ENCODE measurements around the gene EPC2. TPM values are rescaled to one million over a fixed set of nuclear protein-coding genes. Genes with fewer than 3 reads are reported as not detected.
"Not testable (repeated sequence)": the region's sequence is repeated elsewhere in the genome, so short reads cannot be mapped to it uniquely, and the experiment has no call there.

Gene EPC2
- total RNA-seq, 1 donor from 2014 or later, result 40.1 TPM

DNA sequence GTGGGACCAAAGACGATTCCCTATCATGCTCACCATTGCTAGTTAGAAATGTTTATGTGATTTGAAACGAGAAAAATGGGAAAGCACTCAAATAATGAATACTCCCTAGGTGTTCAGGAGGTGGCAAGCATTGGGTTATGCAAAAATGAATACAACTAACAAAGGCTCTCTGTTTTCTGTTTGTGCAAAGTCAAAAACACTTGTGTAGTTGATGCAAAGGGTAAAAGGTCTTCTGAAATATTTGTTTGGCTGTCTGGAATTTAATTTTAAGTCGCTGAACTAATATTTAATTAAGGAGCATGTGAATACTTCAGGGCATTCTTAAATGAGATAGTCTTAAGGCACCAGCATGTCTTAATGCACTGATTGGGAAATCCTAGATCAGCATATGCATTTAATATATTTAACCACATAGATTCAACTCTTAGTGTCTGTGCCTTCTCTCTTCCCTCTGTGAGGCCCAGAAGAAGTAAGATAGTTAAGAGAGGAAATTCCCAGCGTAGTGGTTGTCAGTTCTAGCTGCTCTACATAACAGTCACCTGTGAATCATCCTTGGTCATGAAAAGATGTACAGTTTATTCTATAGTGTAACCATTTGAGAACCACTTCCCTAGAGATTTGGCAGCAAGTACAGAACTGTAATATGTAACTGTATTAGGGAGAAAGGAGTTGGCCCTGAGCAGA lies 111.9 kb downstream of the EPC2 start:
- H3K27ac ChIP-seq, result no peak overlapping the region
- H3K36me3 ChIP-seq, result peaks cover 14% of the 10 kb centered on the region
- no peak for TF ChIP-seq CTCF (IDR thresholded peaks at IDR 0.05)
- no peak for ATAC-seq
- DNase-seq, result no peak
- intact Hi-C loops (cut with DNase I), result no loop called here
- no peaks in the 10 kb centered on the region for H3K27me3 ChIP-seq
- no peak overlapping the region for H3K4me3 ChIP-seq
- H3K4me1 ChIP-seq, result no peaks in the 10 kb centered on the region
- no peaks in the 10 kb centered on the region for H3K9me3 ChIP-seq

DNA sequence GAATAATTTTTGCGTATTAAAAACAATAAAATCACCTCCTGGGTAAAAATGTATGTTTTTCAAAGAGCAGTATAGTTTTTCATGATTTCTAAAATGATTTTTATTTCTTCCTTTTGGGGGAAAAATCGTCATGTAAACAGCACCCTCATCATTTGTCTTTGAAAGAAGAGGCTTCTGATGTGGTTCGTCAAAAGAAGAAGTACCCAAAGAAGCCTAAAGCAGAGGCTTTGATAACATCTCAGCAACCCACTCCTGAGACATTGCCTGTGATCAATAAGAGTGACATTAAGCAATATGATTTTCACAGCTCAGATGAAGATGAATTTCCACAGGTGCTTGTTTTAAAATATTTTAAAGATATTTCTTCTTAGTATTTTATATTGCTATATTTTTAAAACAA lies 120.3 kb downstream of the EPC2 start:
- Histone ChIP-seq H3K4me1 (no peaks in the 10 kb centered on the region), H3K27me3 (no peaks in the 10 kb centered on the region), H3K4me3 (no peak overlapping the region), H3K9me3 (no peaks in the 10 kb centered on the region), H3K36me3 (peaks cover 55% of the 10 kb centered on the region), H3K27ac (no peak overlapping the region)
- intact Hi-C loops (cut with DNase I), result no loop called here
- ATAC-seq (no peak), DNase-seq (no peak)
- TF ChIP-seq CTCF (IDR thresholded peaks at IDR 0.05), result no peak

DNA sequence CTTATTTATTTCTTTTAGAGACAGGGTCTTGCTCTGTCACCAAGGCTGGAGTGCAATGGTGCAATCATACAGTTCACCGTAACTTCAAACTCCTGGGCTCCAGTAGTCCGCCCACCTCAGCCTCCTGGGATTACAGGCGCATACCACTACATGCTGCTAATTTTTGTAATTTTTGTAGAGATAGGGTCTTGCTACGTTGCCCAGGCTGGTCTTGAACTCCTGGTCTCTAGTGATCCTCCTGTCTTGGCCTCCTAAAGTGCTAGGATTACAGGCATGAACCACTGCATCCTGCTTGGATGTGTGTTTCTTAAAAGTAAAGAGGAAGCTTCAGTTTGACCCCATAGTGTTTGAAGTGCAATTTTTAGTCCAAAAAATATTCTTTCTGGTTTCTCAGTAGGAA lies 125.5 kb downstream of the EPC2 start:
- intact Hi-C loops (cut with DNase I), result no loop called here
- Histone ChIP-seq H3K27me3 (no peaks in the 10 kb centered on the region), H3K4me3 (no peak overlapping the region), H3K9me3 (no peaks in the 10 kb centered on the region), H3K36me3 (peaks cover 67% of the 10 kb centered on the region), H3K27ac (no peak overlapping the region), H3K4me1 (no peaks in the 10 kb centered on the region)
- TF ChIP-seq CTCF (IDR thresholded peaks at IDR 0.05), result no peak
- no peak for DNase-seq
- ATAC-seq, result no peak

- Histone ChIP-seq H3K36me3 (peaks cover 48% of the 10 kb centered on the region), H3K4me1 (no peaks in the 10 kb centered on the region), H3K27ac (no peak overlapping the region), H3K9me3 (no peaks in the 10 kb centered on the region), H3K4me3 (no peak overlapping the region), H3K27me3 (no peaks in the 10 kb centered on the region)
- no peak for TF ChIP-seq CTCF (IDR thresholded peaks at IDR 0.05)
- ATAC-seq (no peak), DNase-seq (no peak)
- intact Hi-C loops (cut with DNase I), result no loop called here
Observed at GRCh38 chr2:148781544-148781943, 137.0 kb downstream of the EPC2 start.

DNA sequence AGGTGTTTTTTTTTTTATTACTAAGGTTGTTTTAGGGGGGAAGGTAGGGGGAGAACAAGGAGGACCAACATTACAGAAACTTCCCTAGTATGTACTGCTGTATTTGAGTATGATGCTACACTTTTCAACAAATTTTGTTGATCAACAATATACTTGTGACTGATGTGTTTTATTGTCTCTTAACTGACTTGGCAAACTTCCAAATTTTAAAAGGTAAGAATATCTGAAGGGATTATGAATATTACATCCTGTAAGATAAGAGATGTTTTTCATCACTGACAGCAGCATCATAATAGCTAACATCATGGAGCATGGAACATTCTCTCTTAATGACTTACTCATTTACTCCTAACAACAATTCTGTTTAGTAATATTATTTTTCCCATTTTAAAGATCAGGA lies 144.5 kb downstream of the EPC2 start:
- intact Hi-C loops (cut with DNase I), result no loop called here
- DNase-seq, result no peak
- H3K36me3 ChIP-seq, result peaks cover 36% of the 10 kb centered on the region

DNA sequence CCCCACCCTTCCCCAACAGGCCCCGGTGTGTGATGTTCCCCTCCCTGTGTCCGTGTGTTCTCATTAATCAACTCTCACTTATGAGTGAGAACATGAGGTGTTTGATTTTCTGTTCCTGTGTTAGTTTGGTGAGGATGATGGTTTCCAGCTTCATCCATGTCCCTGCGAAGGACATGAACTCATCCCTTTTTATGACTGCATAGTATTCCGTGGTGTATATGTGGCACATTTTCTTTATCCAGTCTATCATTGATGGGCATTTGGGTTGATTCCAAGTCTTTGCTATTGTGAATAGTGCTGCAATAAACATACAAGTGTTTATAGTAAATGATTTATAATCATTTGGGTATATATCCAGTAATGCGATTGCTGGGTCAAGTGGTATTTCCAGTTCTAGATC lies 145.6 kb downstream of the EPC2 start:
- H3K27ac ChIP-seq; ATAC-seq; DNase-seq; intact Hi-C loops (cut with DNase I); H3K4me1 ChIP-seq; H3K4me3 ChIP-seq; H3K27me3 ChIP-seq; H3K9me3 ChIP-seq: not testable (repeated sequence)
- H3K36me3 ChIP-seq, result peaks cover 24% of the 10 kb centered on the region

More for the DNA sequence above, 144.5 kb downstream of the EPC2 start:
- Histone ChIP-seq H3K27me3 (no peaks in the 10 kb centered on the region), H3K4me3 (no peak overlapping the region), H3K27ac (no peak overlapping the region), H3K9me3 (no peaks in the 10 kb centered on the region), H3K4me1 (no peaks in the 10 kb centered on the region)
- no peak for TF ChIP-seq CTCF (IDR thresholded peaks at IDR 0.05)
- no peak for ATAC-seq
